ENCODE results near the gene ARHGEF11.

Gene ARHGEF11

DNA sequence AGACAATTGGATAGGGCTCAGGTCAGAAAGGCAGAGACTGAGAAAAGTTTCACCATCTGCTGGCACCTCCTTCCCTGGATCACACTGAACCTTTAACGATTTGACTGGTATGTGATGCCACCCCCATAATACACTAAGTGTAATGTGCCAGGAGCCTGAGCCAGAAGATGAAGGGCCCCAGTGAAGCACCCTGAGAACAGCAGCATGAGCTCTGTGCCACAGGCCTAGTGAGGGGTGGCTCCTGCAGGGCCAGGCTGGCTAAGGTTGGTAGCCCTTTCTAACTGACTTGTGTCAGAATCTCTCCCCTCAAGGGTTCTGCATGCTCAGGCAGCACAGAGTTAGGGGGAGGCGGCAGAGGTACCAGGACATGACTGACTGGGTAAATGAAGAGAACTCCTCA, 38.9 kb downstream of the ARHGEF11 start:
- CTCF ChIA-PET, result no interaction called here
- POLR2A ChIA-PET, result no interaction called here

DNA sequence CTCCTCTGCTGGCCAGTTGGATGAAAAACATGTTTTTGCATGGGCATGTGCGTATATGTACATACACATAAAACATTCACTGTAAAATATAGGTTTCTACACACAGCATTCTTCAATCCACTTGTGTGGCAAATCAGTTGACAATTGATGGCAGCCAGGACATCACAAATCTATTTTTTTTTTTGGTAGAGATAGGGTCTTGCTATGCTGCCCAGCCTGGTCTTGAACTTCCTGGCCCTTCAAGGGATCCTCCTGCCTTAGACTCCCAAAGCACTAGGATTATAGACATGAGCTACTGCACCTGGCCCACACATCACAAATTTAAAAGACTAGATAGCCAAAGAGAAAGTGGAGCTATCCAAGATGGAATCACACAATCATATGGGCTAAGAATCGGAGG, 39.6 kb downstream of the ARHGEF11 start:
- POLR2A ChIA-PET, result no interaction called here
- CTCF ChIA-PET, result interaction anchor here (0.8 kb wide), 1 partner anchor 21 kb away, joined by 12 read pairs; no protein-coding TSS in a partner anchor
- TF ChIP-seq NFRKB (IDR thresholded peaks at IDR 0.05) (no peak), LEF1 (IDR thresholded peaks at IDR 0.05; ENCODE audit: borderline replicate concordance) (no peak), SUZ12 (IDR thresholded peaks at IDR 0.05) (no peak), HDGF (IDR thresholded peaks at IDR 0.05; ENCODE audit: borderline replicate concordance) (no peak), ZNF384 (IDR thresholded peaks at IDR 0.05) (no peak), SP1 (IDR thresholded peaks at IDR 0.05) (no peak), FOXK2 (IDR thresholded peaks at IDR 0.05) (no peak), FOXM1 (IDR thresholded peaks at IDR 0.05; ENCODE audit: borderline replicate concordance) (no peak), TARDBP (IDR thresholded peaks at IDR 0.05) (no peak), ELF4 (IDR thresholded peaks at IDR 0.05) (no peak), FOXA1 (IDR thresholded peaks at IDR 0.05) (no peak), PKNOX1 (IDR thresholded peaks at IDR 0.05) (no peak), ARNT (IDR thresholded peaks at IDR 0.05) (no peak), CTBP1 (IDR thresholded peaks at IDR 0.05; ENCODE audit: borderline replicate concordance) (no peak), BHLHE40 (IDR thresholded peaks at IDR 0.05; ENCODE audit: borderline replicate concordance) (no peak), L3MBTL2 (conservative IDR thresholded peaks at IDR 0.05) (no peak)
- DNase-seq (ENCODE audit: extremely low spot score), result no peak

More for the DNA sequence above, 38.9 kb downstream of the ARHGEF11 start:
- no peak for DNase-seq (ENCODE audit: extremely low spot score)
- TF ChIP-seq LEF1 (IDR thresholded peaks at IDR 0.05; ENCODE audit: borderline replicate concordance) (no peak), ELF4 (IDR thresholded peaks at IDR 0.05) (no peak), PKNOX1 (IDR thresholded peaks at IDR 0.05) (no peak), L3MBTL2 (conservative IDR thresholded peaks at IDR 0.05) (no peak), ARNT (IDR thresholded peaks at IDR 0.05) (no peak), SP1 (IDR thresholded peaks at IDR 0.05) (no peak), CTBP1 (IDR thresholded peaks at IDR 0.05; ENCODE audit: borderline replicate concordance) (no peak), SUZ12 (IDR thresholded peaks at IDR 0.05) (no peak)

GRCh38 chr1:157004806-157005205, 40.7 kb downstream of the ARHGEF11 start:
- POLR2A ChIA-PET, result no interaction called here
- no peak for TF ChIP-seq BHLHE40 (IDR thresholded peaks at IDR 0.05; ENCODE audit: borderline replicate concordance)
- TF ChIP-seq ELF4 (IDR thresholded peaks at IDR 0.05), result no peak
- no peak for TF ChIP-seq NFRKB (IDR thresholded peaks at IDR 0.05)
- TF ChIP-seq FOXK2 (IDR thresholded peaks at IDR 0.05), result no peak
- no peak for TF ChIP-seq FOXM1 (IDR thresholded peaks at IDR 0.05; ENCODE audit: borderline replicate concordance)
- TF ChIP-seq HDGF (IDR thresholded peaks at IDR 0.05; ENCODE audit: borderline replicate concordance), result no peak
- CTCF ChIA-PET, result no interaction called here
- DNase-seq (ENCODE audit: extremely low spot score), result no peak

DNA sequence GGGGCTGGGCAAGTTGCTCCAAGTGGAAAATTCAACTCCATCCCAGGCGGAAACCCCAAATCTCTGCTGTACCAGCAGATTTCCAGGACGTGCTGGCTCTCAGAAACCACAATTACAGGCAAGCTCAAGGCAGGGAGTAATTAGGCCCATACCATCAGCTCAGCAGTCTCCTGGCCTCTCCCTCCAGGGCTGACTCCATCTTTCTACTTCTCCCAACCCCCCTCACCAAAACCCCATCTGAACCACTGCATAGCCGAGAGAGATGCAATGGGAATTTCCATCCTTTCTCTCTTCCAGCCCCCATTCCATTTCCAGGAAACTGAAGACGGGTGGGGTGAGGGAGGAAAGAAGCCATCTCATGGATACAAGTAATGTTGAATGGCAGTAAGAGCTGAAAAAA, 41.2 kb downstream of the ARHGEF11 start:
- DNase-seq (ENCODE audit: extremely low spot score), result no peak
- no peak for TF ChIP-seq TARDBP (IDR thresholded peaks at IDR 0.05)
- no peak for TF ChIP-seq HDGF (IDR thresholded peaks at IDR 0.05; ENCODE audit: borderline replicate concordance)
- TF ChIP-seq L3MBTL2 (conservative IDR thresholded peaks at IDR 0.05), result no peak
- TF ChIP-seq PKNOX1 (IDR thresholded peaks at IDR 0.05), result no peak
- POLR2A ChIA-PET, result no interaction called here
- CTCF ChIA-PET, result no interaction called here

DNA sequence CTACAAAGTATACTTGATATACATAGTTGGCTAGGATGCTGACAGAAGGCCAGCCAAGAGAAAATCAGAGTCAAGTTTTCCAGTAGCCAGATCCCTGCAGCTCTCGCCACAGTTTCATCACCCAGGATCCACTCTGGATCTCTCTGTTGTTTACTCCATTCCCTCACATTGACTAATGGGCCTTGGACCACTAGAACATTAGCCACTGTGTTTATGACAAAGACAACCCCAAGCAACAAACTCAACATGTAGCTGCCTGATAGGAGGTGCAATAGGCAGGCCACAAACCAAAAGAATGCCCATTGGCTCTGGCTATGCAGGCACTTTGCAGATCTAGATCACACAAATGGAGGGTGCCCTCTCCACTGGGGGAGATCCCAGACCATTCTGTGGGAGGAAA, 44.2 kb downstream of the ARHGEF11 start:
- no peak for TF ChIP-seq HDGF (IDR thresholded peaks at IDR 0.05; ENCODE audit: borderline replicate concordance)
- no peak for TF ChIP-seq FOXA1 (IDR thresholded peaks at IDR 0.05)
- no peak for TF ChIP-seq FOXM1 (IDR thresholded peaks at IDR 0.05; ENCODE audit: borderline replicate concordance)
- TF ChIP-seq PKNOX1 (IDR thresholded peaks at IDR 0.05), result no peak
- TF ChIP-seq SP1 (IDR thresholded peaks at IDR 0.05), result no peak
- no peak for TF ChIP-seq TARDBP (IDR thresholded peaks at IDR 0.05)
- TF ChIP-seq SUZ12 (IDR thresholded peaks at IDR 0.05), result no peak
- TF ChIP-seq CTBP1 (IDR thresholded peaks at IDR 0.05; ENCODE audit: borderline replicate concordance), result no peak
- TF ChIP-seq L3MBTL2 (conservative IDR thresholded peaks at IDR 0.05), result no peak
- no peak for TF ChIP-seq NFRKB (IDR thresholded peaks at IDR 0.05)
- no peak for TF ChIP-seq FOXK2 (IDR thresholded peaks at IDR 0.05)
- ChIA-PET POLR2A (no interaction called here), CTCF (no interaction called here)
- DNase-seq (ENCODE audit: extremely low spot score), result no peak

DNA sequence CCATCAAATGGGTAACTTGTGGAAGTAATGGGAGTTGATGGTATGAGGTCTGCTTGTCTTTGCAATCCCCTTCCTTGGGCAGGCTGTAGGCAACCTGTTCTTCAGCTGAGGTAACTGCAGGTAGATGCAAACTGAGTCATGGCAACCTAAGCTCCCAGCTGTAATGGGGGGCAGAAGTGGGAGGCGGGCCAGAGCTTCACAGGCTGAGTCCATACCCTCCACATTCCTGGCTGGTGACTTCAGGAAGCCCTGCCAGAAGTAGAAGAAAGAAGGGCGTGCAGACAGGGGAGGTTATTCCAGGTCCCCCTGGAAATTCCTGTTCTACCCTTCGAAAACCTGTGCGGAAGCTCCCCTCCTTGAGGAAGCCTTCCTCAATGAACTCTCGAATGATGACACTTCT, 44.9 kb downstream of the ARHGEF11 start:
- POLR2A ChIA-PET, result no interaction called here
- TF ChIP-seq ZNF384 (IDR thresholded peaks at IDR 0.05), result no peak
- no peak for TF ChIP-seq L3MBTL2 (conservative IDR thresholded peaks at IDR 0.05)
- TF ChIP-seq HDGF (IDR thresholded peaks at IDR 0.05; ENCODE audit: borderline replicate concordance), result no peak
- no peak for TF ChIP-seq BHLHE40 (IDR thresholded peaks at IDR 0.05; ENCODE audit: borderline replicate concordance)
- TF ChIP-seq NFRKB (IDR thresholded peaks at IDR 0.05), result no peak
- TF ChIP-seq ELF4 (IDR thresholded peaks at IDR 0.05), result no peak
- TF ChIP-seq TARDBP (IDR thresholded peaks at IDR 0.05), result no peak
- TF ChIP-seq FOXM1 (IDR thresholded peaks at IDR 0.05; ENCODE audit: borderline replicate concordance), result no peak
- TF ChIP-seq FOXA1 (IDR thresholded peaks at IDR 0.05), result no peak
- TF ChIP-seq CTBP1 (IDR thresholded peaks at IDR 0.05; ENCODE audit: borderline replicate concordance), result no peak
- no peak for TF ChIP-seq SUZ12 (IDR thresholded peaks at IDR 0.05)
- TF ChIP-seq ARNT (IDR thresholded peaks at IDR 0.05), result no peak
- TF ChIP-seq LEF1 (IDR thresholded peaks at IDR 0.05; ENCODE audit: borderline replicate concordance), result no peak
- no peak for TF ChIP-seq SP1 (IDR thresholded peaks at IDR 0.05)
- no peak for TF ChIP-seq FOXK2 (IDR thresholded peaks at IDR 0.05)
- TF ChIP-seq PKNOX1 (IDR thresholded peaks at IDR 0.05), result no peak
- CTCF ChIA-PET, result interaction anchor here (0.7 kb wide), 1 partner anchor 73 kb away, joined by 3 read pairs; no protein-coding TSS in a partner anchor
- DNase-seq (ENCODE audit: extremely low spot score), result no peak
